Neutrophil (primary cell): ENCODE results near the gene SCN3A.

ENCODE experiments used
- H3K27ac ChIP-seq: fragments of 200-600 bp; sonication (generic); 2 replicates; pipeline ENCODE4 v1.5.1; 2016; ENCODE audit warnings: mild to moderate bottlenecking, moderate library complexity
- H3K27me3 ChIP-seq: fragments of 200-600 bp; sonication (generic); 2 replicates; pipeline ENCODE4 v1.6.0; 2016; ENCODE audit warnings: mild to moderate bottlenecking
- H3K36me3 ChIP-seq: fragments of 200-600 bp; sonication (generic); 2 replicates; pipeline ENCODE4 v1.5.1; 2017
- H3K4me1 ChIP-seq, 2 experiments: fragments of 200-600 bp in 1 of 2; sonication (generic) in 1 of 2; 1 replicate in 1 of 2; 2 replicates in 1 of 2; pipeline versions ENCODE4 v1.5.1 to v1.6.1; 2013 to 2016; ENCODE audit warnings: low read depth in 1 of 2, low read length in 1 of 2, mild to moderate bottlenecking in 1 of 2, moderate library complexity in 1 of 2; ENCODE audit not compliant: control insufficient read depth in 1 of 2, insufficient read depth in 1 of 2
- H3K4me3 ChIP-seq, 2 experiments: fragments of 200-600 bp in 1 of 2; sonication (generic) in 1 of 2; 1 replicate in 1 of 2; 2 replicates in 1 of 2; pipeline ENCODE4 v1.5.1; 2013 to 2016; ENCODE audit warnings: low read depth in 1 of 2, low read length in 1 of 2, mild to moderate bottlenecking in 1 of 2, moderate library complexity in 1 of 2
- H3K9me3 ChIP-seq: fragments of 200-600 bp; sonication (generic); 2 replicates; pipeline ENCODE4 v1.5.1; 2016
- TF ChIP-seq, protein P1 (sequence below): fragments of 200-600 bp; sonication (generic); IDR thresholded peaks from 2 replicates; pipeline ENCODE4 v1.5.1; 2016; ENCODE audit warnings: antibody characterized with exemption

SCN3A gene

DNA sequence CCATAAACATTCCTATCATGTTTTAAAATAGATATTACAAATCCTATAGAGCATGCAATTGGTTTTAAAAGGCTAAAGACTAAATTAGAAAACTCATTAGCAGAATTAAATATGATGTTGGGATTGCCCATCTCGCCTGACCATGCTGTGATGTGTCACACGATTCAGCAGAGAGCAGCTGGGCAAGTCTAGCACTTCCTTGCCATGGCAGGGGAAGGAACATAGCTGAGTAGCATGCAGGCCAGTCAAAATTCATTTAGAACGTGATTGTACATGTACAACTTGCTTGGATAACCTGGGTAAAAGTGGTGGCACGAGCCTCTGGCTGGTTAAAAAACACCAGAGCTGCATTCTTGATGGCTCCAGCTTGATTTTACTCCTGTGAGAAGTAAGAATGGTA is 81.3 kb downstream of the SCN3A start:
- Histone ChIP-seq H3K27me3 (no peaks in the 10 kb centered on the region), H3K9me3 (no peaks in the 10 kb centered on the region), H3K4me3 (no peak overlapping the region), H3K36me3 (no peaks in the 10 kb centered on the region), H3K27ac (no peak overlapping the region), H3K4me1 (no peaks in the 10 kb centered on the region)
- TF ChIP-seq, protein P1, sequence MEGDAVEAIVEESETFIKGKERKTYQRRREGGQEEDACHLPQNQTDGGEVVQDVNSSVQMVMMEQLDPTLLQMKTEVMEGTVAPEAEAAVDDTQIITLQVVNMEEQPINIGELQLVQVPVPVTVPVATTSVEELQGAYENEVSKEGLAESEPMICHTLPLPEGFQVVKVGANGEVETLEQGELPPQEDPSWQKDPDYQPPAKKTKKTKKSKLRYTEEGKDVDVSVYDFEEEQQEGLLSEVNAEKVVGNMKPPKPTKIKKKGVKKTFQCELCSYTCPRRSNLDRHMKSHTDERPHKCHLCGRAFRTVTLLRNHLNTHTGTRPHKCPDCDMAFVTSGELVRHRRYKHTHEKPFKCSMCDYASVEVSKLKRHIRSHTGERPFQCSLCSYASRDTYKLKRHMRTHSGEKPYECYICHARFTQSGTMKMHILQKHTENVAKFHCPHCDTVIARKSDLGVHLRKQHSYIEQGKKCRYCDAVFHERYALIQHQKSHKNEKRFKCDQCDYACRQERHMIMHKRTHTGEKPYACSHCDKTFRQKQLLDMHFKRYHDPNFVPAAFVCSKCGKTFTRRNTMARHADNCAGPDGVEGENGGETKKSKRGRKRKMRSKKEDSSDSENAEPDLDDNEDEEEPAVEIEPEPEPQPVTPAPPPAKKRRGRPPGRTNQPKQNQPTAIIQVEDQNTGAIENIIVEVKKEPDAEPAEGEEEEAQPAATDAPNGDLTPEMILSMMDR = no peak

DNA sequence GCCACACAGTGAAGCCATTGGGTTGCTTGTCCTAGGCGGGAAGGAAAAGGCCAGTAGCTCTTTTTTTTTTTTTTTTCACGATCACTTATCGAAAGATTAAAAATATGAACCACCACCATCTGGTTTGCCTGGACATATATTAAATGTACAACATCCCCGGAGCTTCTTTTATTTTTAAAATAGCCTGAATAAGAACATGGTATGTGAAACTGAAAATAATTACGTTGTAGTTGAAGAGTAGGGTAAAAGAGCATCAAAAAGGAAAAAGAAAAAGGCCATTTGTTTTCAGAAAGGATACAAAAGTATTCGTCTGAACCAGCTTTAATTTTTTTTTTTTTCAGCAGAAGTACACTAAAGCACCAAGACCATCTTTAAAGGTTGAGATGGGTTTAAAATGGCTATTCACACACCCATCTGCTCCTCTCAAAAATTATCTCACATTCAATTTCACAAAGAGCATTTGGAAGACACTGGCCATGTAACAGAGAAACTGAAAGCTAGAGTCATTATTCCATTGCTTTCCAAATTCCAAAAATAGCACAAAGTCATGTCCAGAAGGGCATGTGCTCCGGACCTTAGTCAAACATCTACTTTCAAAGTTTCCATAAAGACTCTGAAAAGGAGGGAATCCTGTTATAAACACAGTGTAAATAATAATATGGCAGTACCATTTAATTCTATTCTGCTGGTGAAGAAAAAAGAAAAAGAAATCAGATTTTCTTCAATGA is 82.9 kb downstream of the SCN3A start:
- Histone ChIP-seq H3K9me3 (no peaks in the 10 kb centered on the region), H3K27me3 (no peaks in the 10 kb centered on the region), H3K27ac (no peak overlapping the region), H3K4me3 (no peak overlapping the region), H3K36me3 (no peaks in the 10 kb centered on the region), H3K4me1 (no peaks in the 10 kb centered on the region)
- TF ChIP-seq, protein P1 = no peak

DNA sequence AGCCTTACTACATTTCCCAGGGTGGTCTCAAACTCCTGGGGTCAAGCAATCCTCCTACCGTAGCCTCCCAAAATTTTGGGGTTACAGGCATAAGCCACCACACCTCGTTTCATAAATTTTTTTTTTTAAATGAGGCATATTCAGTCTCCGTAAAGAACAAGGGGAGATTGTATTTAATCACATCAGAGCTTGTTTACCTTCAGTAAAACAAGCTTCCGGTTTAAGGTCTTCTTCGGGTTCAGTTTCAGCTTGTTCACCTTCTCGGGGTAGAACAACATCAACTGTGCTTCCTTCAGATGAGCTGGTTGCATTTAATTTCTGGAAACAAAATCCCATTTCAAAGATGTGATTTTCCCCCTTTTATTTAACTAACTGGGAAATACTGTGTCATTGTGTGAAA is 88.6 kb downstream of the SCN3A start:
- H3K27ac ChIP-seq = no peak overlapping the region

DNA sequence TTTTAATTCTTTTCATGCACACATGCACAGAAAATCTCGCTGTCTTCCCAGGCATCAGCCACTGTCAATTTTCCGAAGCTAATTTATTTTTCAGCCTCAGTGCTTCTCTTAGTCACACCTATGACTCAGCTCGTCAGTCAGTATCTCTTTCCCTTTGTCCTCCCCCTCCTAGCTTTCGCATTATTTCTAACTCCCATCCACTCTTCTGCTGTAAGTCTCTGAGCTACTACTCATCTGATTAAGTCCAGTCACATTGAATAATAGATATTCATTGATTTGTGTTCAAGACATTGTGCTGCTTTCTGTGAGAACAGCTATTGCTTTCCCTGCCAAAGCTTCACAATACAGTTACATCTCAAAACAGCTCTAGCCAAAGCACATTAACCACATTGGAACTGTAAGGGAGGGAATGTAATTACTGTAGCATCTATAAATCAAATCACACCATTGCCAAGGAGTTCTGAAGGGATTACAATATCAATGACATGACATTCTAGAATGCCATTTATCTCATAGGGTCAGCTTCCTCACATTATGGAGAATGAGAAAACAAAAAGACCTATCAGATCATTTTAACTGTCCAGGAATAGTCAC is 89.4 kb downstream of the SCN3A start:
- Histone ChIP-seq H3K27ac (no peak overlapping the region), H3K9me3 (no peaks in the 10 kb centered on the region), H3K4me3 (no peak overlapping the region), H3K27me3 (no peaks in the 10 kb centered on the region), H3K4me1 (no peaks in the 10 kb centered on the region), H3K36me3 (no peaks in the 10 kb centered on the region)
- TF ChIP-seq, protein P1 = no peak

More for the DNA sequence above, 88.6 kb downstream of the SCN3A start:
- Histone ChIP-seq H3K4me3 (no peak overlapping the region), H3K9me3 (no peaks in the 10 kb centered on the region), H3K4me1 (no peaks in the 10 kb centered on the region), H3K36me3 (no peaks in the 10 kb centered on the region), H3K27me3 (no peaks in the 10 kb centered on the region)
- TF ChIP-seq, protein P1 = no peak

DNA sequence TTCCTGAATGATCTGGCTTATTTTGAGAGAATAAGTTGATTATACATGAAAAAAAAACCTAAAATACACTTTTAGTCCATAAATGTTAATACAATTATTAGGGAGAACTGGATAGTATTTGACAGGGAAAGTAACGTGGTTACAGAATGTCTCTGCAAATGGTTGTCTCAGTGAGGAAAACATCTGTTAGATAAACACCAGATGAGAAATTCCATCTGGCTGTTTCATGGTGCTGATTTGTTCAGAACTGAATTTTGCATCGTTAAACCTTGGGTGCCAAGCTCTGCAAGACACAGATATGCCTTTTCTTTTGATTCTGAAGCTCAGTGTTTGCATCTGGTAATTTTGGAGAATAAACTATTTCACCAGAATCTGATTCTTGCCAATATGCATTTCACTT is 90.4 kb downstream of the SCN3A start:
- TF ChIP-seq, protein P1 = no peak
- Histone ChIP-seq H3K9me3 (no peaks in the 10 kb centered on the region), H3K4me1 (no peaks in the 10 kb centered on the region), H3K27ac (no peak overlapping the region), H3K36me3 (no peaks in the 10 kb centered on the region), H3K4me3 (no peak overlapping the region), H3K27me3 (no peaks in the 10 kb centered on the region)
